ENCODE results near the gene TRAPPC2L.

The TRAPPC2L gene

GRCh38 chr16:88866151-88866920 lies 9.4 kb downstream of the TRAPPC2L start, which contains the start of gene PABPN1L:
PABPN1L (minus strand) TSS chr16:88866660; CDS start chr16:88866606, 54 bp downstream.
- H3K9me3 ChIP-seq (ENCODE audit: control insufficient read depth, insufficient read depth, low read length) = no peaks in the 10 kb centered on the region
- no peaks in the 10 kb centered on the region for H3K4me1 ChIP-seq (ENCODE audit: insufficient read depth, low read length)
- H3K9ac ChIP-seq (ENCODE audit: low read depth, low read length) = no peak within 1 kb of the TSS
- H3K36me3 ChIP-seq (ENCODE audit: insufficient read depth, low read length) = no peaks in the 10 kb centered on the region

GRCh38 chr16:88867581-88868246 lies 10.8 kb downstream of the TRAPPC2L start:
- Histone ChIP-seq H3K9me3 (ENCODE audit: control insufficient read depth, insufficient read depth, low read length) (no peaks in the 10 kb centered on the region), H3K9ac (ENCODE audit: low read depth, low read length) (no peak overlapping the region), H3K4me1 (ENCODE audit: insufficient read depth, low read length) (no peaks in the 10 kb centered on the region), H3K36me3 (ENCODE audit: insufficient read depth, low read length) (no peaks in the 10 kb centered on the region)

DNA sequence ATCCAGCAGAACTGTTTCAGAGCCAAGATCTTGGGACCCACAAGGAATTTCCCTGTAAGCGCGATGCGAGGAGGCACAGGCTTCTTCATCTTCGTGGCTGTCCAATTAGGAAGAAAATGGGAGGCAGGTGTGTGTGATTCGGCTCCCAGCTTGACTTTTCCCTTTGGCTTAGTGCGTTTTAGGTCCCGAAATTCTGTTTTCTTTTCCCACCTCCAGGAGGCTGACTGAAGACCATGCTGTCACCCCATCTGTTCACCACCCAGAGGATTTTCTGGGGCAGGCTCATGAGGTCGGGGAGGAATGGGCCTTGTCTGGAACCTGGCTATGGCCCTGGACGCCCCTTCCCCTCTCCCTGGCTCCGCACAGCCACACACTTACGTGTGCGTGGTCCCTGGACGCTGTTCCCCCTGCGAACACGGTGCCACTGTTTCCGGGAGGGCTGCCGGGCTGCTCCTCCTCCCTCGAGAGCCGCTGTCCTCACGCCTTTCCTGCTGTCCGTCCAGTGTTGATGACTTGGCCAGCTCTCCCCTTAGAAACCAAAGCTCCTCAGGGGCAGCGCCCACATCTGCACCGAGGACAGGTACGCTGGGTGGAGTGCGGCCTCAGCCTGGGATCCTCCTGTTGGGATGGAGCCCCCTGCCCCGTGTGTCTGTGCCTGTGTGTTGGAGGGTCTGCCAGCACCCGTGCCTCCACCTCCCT lies 12.2 kb downstream of the TRAPPC2L start:
- Histone ChIP-seq H3K9ac (ENCODE audit: low read depth, low read length) (no peak overlapping the region), H3K9me3 (ENCODE audit: control insufficient read depth, insufficient read depth, low read length) (no peaks in the 10 kb centered on the region), H3K4me1 (ENCODE audit: insufficient read depth, low read length) (no peaks in the 10 kb centered on the region), H3K36me3 (ENCODE audit: insufficient read depth, low read length) (no peaks in the 10 kb centered on the region)

GRCh38 chr16:88869673-88869980 lies 12.7 kb downstream of the TRAPPC2L start:
- Histone ChIP-seq H3K9me3 (ENCODE audit: control insufficient read depth, insufficient read depth, low read length) (no peaks in the 10 kb centered on the region), H3K9ac (ENCODE audit: low read depth, low read length) (no peak overlapping the region), H3K4me1 (ENCODE audit: insufficient read depth, low read length) (no peaks in the 10 kb centered on the region), H3K36me3 (ENCODE audit: insufficient read depth, low read length) (no peaks in the 10 kb centered on the region)

GRCh38 chr16:88870608-88871348 lies 13.9 kb downstream of the TRAPPC2L start:
- no peak overlapping the region for H3K9ac ChIP-seq (ENCODE audit: low read depth, low read length)
- H3K36me3 ChIP-seq (ENCODE audit: insufficient read depth, low read length) = no peaks in the 10 kb centered on the region
- no peaks in the 10 kb centered on the region for H3K9me3 ChIP-seq (ENCODE audit: control insufficient read depth, insufficient read depth, low read length)
- H3K4me1 ChIP-seq (ENCODE audit: insufficient read depth, low read length) = no peaks in the 10 kb centered on the region

DNA sequence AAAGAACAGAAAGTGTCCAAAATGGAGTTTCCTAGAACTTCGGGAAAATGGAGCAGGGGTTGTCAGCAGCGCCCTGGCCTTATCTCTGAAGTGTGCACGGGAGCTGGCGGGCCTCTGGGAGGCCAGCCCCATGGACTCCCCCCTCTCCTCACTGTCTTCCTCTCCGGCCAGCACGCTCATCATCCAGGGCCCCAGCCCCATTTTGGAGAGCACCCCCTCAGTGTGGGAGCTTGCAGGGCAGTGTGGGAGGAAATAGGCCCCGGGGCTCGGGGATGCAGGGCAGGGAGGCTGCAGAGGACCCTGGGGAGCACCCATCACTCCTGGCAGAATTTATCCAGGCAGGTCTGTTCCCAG lies 14.4 kb downstream of the TRAPPC2L start:
- H3K9ac ChIP-seq (ENCODE audit: low read depth, low read length) = no peak overlapping the region
- H3K36me3 ChIP-seq (ENCODE audit: insufficient read depth, low read length) = no peaks in the 10 kb centered on the region
- no peaks in the 10 kb centered on the region for H3K4me1 ChIP-seq (ENCODE audit: insufficient read depth, low read length)
- no peaks in the 10 kb centered on the region for H3K9me3 ChIP-seq (ENCODE audit: control insufficient read depth, insufficient read depth, low read length)

DNA sequence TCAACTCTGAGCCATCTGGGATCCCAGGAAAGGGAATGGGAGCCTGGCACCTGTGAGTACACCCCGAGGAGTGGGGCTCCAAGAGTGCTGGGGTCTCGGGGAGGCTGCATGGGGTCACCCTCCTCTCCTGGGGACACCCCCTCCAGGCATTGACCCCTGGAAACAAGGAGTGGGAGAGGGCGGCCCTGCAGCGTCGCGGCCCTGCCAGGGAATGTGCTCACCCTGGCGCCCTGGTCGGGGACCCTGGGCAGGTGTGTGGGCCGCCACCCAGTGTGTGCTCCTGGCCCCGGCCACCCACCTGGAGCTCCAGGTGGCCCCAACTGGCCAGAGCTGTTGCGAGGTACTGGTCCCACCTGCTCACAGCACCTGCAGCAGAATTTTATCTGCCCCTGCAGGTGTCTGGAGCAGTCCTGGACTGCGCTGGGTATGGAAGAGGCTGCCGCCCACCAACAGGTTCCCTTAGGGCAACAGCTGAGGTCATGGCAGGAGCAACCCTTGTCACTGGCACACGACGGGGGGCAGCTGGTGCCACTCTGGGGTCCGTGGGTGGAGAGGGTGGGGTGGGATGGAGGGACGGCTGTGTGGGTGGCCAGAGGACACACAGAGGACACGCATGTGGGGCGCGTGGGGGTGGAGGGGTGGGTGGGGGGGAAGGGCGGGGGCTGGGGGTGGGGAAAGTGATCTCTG lies 14.9 kb downstream of the TRAPPC2L start:
- no peaks in the 10 kb centered on the region for H3K4me1 ChIP-seq (ENCODE audit: insufficient read depth, low read length)
- no peaks in the 10 kb centered on the region for H3K36me3 ChIP-seq (ENCODE audit: insufficient read depth, low read length)
- H3K9me3 ChIP-seq (ENCODE audit: control insufficient read depth, insufficient read depth, low read length) = no peaks in the 10 kb centered on the region
- no peak overlapping the region for H3K9ac ChIP-seq (ENCODE audit: low read depth, low read length)

DNA sequence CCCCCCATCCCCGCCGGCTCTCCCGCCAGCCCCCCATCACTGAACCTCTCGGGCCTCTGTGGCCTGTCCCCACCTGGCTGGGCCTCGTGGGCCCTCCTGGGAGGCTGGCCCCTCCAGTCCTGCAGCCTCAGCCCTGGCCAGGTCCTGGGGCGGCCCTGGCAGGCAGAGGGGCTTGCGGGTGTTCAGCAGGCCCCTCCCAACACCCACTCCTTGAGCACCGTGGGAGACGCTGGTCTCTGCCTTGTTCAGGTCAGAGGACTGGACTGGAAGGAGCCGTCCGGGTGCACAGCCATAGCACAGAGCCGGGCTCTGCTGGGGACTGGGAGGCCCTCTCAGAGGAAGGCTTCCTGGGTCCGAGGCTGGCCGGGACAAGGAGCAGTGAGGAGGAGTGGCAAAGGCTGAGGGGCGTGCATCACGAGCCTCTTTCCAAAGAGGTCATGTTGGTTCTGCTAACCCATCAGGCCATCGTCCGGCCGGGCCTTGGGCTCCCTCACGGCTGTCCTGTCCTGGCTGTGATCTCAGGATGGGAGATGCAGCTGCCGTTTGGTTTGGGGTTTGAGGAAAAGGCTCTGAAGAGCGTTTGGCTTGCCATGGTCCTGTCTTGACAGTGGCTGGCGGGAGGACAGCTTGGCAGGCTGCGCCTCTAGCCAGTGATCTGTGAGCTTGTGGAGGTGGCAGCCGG lies 15.9 kb downstream of the TRAPPC2L start:
- no peaks in the 10 kb centered on the region for H3K36me3 ChIP-seq (ENCODE audit: insufficient read depth, low read length)
- H3K9me3 ChIP-seq (ENCODE audit: control insufficient read depth, insufficient read depth, low read length) = no peaks in the 10 kb centered on the region
- H3K9ac ChIP-seq (ENCODE audit: low read depth, low read length) = no peak overlapping the region
- H3K4me1 ChIP-seq (ENCODE audit: insufficient read depth, low read length) = no peaks in the 10 kb centered on the region

DNA sequence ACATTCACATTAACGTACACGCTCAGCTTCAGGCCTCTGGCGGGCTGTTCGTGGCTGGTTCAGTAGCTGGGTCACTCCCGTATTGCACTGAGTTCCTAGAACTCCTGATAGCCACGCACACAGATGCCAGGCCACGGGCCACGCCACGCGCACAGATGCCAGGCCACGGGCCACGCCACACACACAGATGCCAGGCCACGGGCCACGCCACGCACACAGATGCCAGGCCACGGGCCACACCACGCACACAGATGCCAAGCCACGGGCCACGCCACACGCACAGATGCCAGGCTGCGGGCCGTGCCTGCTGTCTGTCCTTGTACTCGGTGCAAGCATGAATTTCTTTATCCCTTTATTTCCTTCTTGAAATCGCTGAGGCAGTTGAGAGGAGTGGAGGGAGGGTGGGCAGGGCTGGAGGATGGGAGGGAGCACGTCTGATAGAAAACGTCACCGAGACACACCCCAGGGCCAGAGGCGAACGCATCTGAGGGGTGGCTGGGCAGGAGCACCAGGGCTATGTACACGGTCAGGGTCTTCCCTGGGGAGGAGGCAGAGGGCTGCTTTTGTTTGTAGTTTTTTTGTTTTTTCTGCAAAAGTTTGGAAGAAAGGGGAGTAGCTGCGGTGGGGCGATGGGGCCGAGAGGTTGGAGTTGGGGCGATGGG lies 18.1 kb downstream of the TRAPPC2L start:
- Histone ChIP-seq H3K4me1 (ENCODE audit: insufficient read depth, low read length) (no peaks in the 10 kb centered on the region), H3K9me3 (ENCODE audit: control insufficient read depth, insufficient read depth, low read length) (no peaks in the 10 kb centered on the region), H3K9ac (ENCODE audit: low read depth, low read length) (no peak overlapping the region), H3K36me3 (ENCODE audit: insufficient read depth, low read length) (no peaks in the 10 kb centered on the region)

- Histone ChIP-seq H3K4me1 (ENCODE audit: insufficient read depth, low read length) (no peaks in the 10 kb centered on the region), H3K36me3 (ENCODE audit: insufficient read depth, low read length) (no peaks in the 10 kb centered on the region), H3K9me3 (ENCODE audit: control insufficient read depth, insufficient read depth, low read length) (no peaks in the 10 kb centered on the region), H3K9ac (ENCODE audit: low read depth, low read length) (no peak overlapping the region)
Observed at GRCh38 chr16:88875703-88876234, 18.8 kb downstream of the TRAPPC2L start.

DNA sequence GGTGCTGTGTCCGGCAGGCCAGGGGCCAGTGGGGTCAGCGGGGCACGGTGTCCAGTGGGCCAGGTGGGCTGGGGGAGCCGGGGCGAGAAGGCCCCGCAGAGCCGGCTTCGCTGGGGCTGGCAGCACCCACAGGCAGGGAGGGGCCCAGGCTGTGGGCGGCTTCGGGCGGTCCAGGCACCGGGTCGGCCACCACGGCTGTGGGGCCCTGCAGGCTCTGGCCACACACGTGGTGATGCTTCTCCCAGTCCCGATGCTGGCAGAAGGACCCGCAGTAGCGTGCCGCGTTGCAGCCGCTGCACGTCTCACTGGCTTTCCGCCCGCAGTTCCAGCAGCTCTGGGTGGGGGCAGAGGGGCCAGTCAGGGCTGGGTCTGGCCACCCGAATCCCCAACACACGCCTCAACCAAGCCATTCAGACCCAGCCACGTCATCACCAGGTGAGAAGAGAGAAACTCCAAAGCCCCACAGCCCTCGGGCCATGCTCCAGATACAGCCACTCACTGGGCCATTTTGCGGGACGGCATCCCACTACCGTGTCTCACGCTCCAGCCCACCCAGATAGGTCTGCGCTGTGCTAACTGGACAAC lies 20.1 kb downstream of the TRAPPC2L start:
- Histone ChIP-seq H3K9me3 (ENCODE audit: control insufficient read depth, insufficient read depth, low read length) (no peaks in the 10 kb centered on the region), H3K4me1 (ENCODE audit: insufficient read depth, low read length) (no peaks in the 10 kb centered on the region), H3K36me3 (ENCODE audit: insufficient read depth, low read length) (no peaks in the 10 kb centered on the region), H3K9ac (ENCODE audit: low read depth, low read length) (no peak overlapping the region)

DNA sequence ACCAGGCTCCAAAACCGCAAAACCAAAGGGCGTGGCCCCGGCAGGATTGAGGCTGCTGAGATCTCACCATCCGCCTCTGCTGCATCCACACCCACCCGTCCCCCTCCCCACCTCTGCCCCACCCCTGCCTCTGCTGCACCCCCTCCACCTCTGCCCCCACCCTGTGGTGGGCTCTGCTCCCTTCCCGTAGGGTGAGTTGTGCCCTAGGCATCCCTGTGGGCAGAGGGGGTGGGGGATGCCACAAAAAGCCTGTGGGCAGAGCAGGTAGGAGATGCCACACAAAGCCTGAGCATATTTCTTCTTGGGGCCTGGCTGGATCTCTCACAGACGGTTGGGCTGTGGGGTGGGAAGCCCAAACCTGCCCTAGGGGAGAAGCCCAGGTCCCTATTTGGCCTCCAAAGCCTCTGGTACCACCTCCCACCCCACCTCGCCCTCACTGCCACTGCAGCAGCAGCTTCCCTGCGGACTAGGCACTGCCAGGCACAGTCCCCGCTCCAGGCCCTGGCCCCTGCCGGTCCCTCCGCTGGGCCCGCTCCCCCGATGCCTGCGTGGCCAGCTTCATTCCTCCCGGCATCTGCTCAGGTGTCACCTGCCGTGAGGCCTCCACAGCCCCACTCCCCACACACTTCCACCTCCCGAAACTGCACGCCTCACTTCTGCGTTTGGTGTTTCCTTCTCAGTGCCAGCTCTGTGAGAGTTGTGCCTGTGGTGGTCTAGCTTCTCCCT lies 20.8 kb downstream of the TRAPPC2L start:
- Histone ChIP-seq H3K4me1 (ENCODE audit: insufficient read depth, low read length) (no peaks in the 10 kb centered on the region), H3K9me3 (ENCODE audit: control insufficient read depth, insufficient read depth, low read length) (no peaks in the 10 kb centered on the region), H3K9ac (ENCODE audit: low read depth, low read length) (no peak overlapping the region), H3K36me3 (ENCODE audit: insufficient read depth, low read length) (no peaks in the 10 kb centered on the region)

All from ES-I3 (cell line).